ENCODE data around the gene UNC93B1. TPM values are rescaled to one million over a fixed set of nuclear protein-coding genes. Genes with fewer than 3 reads are reported as not detected.

The UNC93B1 gene
- total RNA-seq, 6 donors from 2014 or later, result 99.3 to 186 (median 124) TPM

- Histone ChIP-seq H3K27me3 (no peaks in the 10 kb centered on the region), H3K27ac (peak overlapping the region in 2 of 4 donors; percentile 35 to 64), H3K9me3 (no peaks in the 10 kb centered on the region), H3K4me1 (peaks cover 0 to 9% (median 5%) of the 10 kb centered on the region in 4 donors), H3K36me3 (peaks cover 8 to 77% (median 61%) of the 10 kb centered on the region in 4 donors), H3K4me3 (no peak overlapping the region)
- peak in 1 of 2 donors; percentile 49 for DNase-seq
- no peak for TF ChIP-seq POLR2A (IDR thresholded peaks at IDR 0.05)
- TF ChIP-seq POLR2AphosphoS5 (IDR thresholded peaks at IDR 0.05), result no peak
- no peak for TF ChIP-seq EP300 (IDR thresholded peaks at IDR 0.05)
- TF ChIP-seq CTCF (IDR thresholded peaks at IDR 0.05), result no peak
- WGBS, 2 donors, result 72 to 75% methylated on average over 7 to 13 of the region's 14 CpGs
- no peak for ATAC-seq (ENCODE audit: low FRiP score in 2 of 2)
These were observed 47.6 kb upstream of the UNC93B1 start for GRCh38 chr11:68051191-68052136.

DNA sequence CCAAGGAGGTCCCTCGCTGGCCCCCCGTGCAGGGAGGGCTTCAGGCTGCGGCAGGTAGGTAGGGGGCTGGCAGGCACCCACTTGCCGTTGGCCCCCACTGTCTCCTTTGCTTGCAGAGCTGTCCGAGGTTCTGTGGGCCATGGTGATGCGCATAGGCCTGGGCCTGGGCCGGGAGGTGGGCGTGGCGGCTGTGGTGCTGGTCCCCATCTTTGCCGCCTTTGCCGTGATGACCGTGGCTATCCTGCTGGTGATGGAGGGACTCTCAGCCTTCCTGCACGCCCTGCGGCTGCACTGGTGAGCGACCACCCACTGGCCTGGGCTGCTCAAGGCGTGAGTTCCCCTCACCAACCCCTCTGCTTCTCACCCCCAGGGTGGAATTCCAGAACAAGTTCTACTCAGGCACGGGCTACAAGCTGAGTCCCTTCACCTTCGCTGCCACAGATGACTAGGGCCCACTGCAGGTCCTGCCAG lies 46.5 kb upstream of the UNC93B1 start:
- Histone ChIP-seq H3K27me3 (no peaks in the 10 kb centered on the region), H3K27ac (no peak overlapping the region), H3K4me3 (no peak overlapping the region), H3K4me1 (peaks cover 0 to 9% (median 5%) of the 10 kb centered on the region in 4 donors), H3K36me3 (peaks cover 8 to 87% (median 72%) of the 10 kb centered on the region in 4 donors), H3K9me3 (no peaks in the 10 kb centered on the region)
- no peak for ATAC-seq (ENCODE audit: low FRiP score in 2 of 2)
- 98% methylated on average over 18 of the region's 18 CpGs; no CpG with 5 or more reads in 1 of the 2 donors for WGBS, 2 donors
- DNase-seq, result peak in 1 of 2 donors; percentile 78
- TF ChIP-seq CTCF (IDR thresholded peaks at IDR 0.05), result no peak
- TF ChIP-seq EP300 (IDR thresholded peaks at IDR 0.05), result no peak
- TF ChIP-seq POLR2AphosphoS5 (IDR thresholded peaks at IDR 0.05), result no peak
- TF ChIP-seq POLR2A (IDR thresholded peaks at IDR 0.05), result no peak

- no peak for ATAC-seq (ENCODE audit: low FRiP score in 2 of 2)
- 87 to 89% methylated on average over 19 to 26 of the region's 40 CpGs for WGBS, 2 donors
- no peak overlapping the region for H3K27ac ChIP-seq
- H3K36me3 ChIP-seq, result peaks cover 11 to 93% (median 77%) of the 10 kb centered on the region in 4 donors
- no peaks in the 10 kb centered on the region for H3K27me3 ChIP-seq
- peak in 1 of 2 donors; percentile 78 for DNase-seq
- H3K4me3 ChIP-seq, result no peak overlapping the region
- H3K4me1 ChIP-seq, result peaks cover 0 to 9% (median 5%) of the 10 kb centered on the region in 4 donors
- H3K9me3 ChIP-seq, result no peaks in the 10 kb centered on the region
- TF ChIP-seq POLR2A (IDR thresholded peaks at IDR 0.05) (no peak), POLR2AphosphoS5 (IDR thresholded peaks at IDR 0.05) (no peak), CTCF (IDR thresholded peaks at IDR 0.05) (no peak), EP300 (IDR thresholded peaks at IDR 0.05) (no peak)
These were observed 45.8 kb upstream of the UNC93B1 start for GRCh38 chr11:68049509-68050370.

- H3K9me3 ChIP-seq, result no peaks in the 10 kb centered on the region
- no peak for ATAC-seq (ENCODE audit: low FRiP score in 2 of 2)
- peaks cover 0 to 9% (median 5%) of the 10 kb centered on the region in 4 donors for H3K4me1 ChIP-seq
- no peak overlapping the region for H3K27ac ChIP-seq
- peak in 1 of 2 donors; percentile 80 for DNase-seq
- WGBS, 2 donors, result 92 to 95% methylated on average over 24 to 33 of the region's 35 CpGs
- H3K36me3 ChIP-seq, result peaks cover 17 to 98% (median 84%) of the 10 kb centered on the region in 4 donors
- TF ChIP-seq EP300 (IDR thresholded peaks at IDR 0.05), result no peak
- TF ChIP-seq CTCF (IDR thresholded peaks at IDR 0.05), result no peak
- TF ChIP-seq POLR2AphosphoS5 (IDR thresholded peaks at IDR 0.05), result no peak
- no peak for TF ChIP-seq POLR2A (IDR thresholded peaks at IDR 0.05)
- no peak overlapping the region for H3K4me3 ChIP-seq
- no peaks in the 10 kb centered on the region for H3K27me3 ChIP-seq
These were observed 45.0 kb upstream of the UNC93B1 start for GRCh38 chr11:68048681-68049508.

Data from upper lobe of left lung (tissue), 6 donors.